Measurements from ENCODE around the gene MXRA8. TPM values are rescaled to one million over a fixed set of nuclear protein-coding genes. Genes with fewer than 3 reads are reported as not detected.
A peak's percentile ranks its signal among the peaks of the same experiment; 100 is the strongest.

MXRA8 gene
- total RNA-seq, 2 donors from 2014 or later = 1.6 to 3.0 TPM

DNA sequence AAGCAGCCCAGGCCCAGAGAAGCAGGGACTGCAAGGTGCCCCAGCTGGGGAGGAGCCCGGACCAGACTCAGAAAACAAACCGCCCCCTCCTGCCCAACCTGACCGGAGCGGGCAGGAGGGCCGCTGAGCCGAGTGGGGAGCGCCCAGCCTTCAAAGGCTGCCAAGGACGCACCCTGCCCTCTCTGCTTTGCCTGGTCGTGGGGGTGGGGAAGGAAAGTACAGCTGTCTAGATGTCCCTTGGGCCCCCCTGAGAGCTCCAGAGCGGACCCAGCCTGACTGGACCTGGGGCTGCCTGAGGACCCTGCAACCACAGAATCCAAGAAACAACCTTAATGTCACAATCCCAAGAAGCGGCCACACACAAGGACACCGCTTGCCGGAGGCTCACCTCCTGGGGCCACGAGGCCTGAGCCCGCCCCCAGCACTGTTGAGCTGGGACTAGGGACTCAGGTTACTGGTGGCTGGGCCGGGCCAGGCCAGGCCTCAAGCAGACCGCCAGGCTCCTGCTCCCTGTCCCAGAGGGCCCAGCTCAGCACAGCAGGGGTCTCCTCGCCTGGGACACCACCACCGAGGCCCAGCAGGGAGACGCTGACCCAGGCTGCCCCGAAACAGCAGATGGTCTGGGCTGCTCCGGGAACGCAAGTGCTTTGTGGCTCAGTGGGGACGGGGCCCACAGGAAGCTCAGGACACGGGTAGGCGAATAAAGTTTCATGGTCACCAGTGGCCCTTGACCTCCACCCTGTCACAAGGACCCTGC lies 10.5 kb downstream of the MXRA8 start:
- DNase-seq (no peak), ATAC-seq (replicated peaks in 1 of 2) (no peak)
- no peaks in the 10 kb centered on the region for H3K9me3 Mint-ChIP-seq
- peaks cover 19% of the 10 kb centered on the region for H3K4me1 Mint-ChIP-seq (ENCODE audit: low read depth)
- no peak overlapping the region for H3K27ac Mint-ChIP-seq
- H3K27me3 Mint-ChIP-seq (ENCODE audit: low read depth) = peaks cover 8% of the 10 kb centered on the region
- H3K36me3 Mint-ChIP-seq (ENCODE audit: insufficient read depth in 2 of 2) = no peaks in the 10 kb centered on the region
- peak overlapping the region; percentile 80 for H3K4me3 Mint-ChIP-seq

DNA sequence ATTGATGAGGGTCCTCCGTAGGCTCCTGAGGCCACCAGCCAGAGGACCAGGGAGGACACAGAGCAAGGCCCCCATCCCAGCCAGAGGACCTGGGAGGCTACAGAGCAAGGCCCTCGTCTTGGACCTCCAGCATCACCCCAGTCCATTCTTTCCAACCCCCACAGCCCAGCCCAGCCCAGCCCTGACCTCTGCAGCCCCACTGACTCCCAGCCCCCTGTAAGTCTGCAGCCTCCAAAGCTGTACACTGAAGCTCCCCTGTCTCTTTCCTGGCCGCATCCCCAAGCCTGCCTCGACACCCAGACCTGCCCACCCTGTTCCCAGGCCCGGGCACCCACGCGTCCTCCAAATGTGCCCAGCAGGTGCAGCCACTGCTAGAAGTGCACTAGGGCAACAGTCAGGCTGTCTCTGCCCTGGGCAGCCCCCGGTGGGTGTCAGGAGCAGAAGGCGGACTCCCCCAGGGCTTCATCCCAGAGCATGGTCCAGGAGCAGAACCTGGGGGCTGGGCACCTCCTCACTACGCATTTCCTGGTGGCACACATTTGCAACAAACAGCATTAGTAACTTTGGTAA lies 11.2 kb downstream of the MXRA8 start:
- Mint-ChIP-seq H3K9me3 (no peaks in the 10 kb centered on the region), H3K27me3 (ENCODE audit: low read depth) (peaks cover under 1% of the 10 kb centered on the region), H3K4me3 (peak overlapping the region; percentile 80), H3K27ac (peak overlapping the region; percentile 40), H3K36me3 (ENCODE audit: insufficient read depth in 2 of 2) (no peaks in the 10 kb centered on the region), H3K4me1 (ENCODE audit: low read depth) (peaks cover 20% of the 10 kb centered on the region)
- DNase-seq = no peak
- ATAC-seq (replicated peaks in 1 of 2) = no peak

DNA sequence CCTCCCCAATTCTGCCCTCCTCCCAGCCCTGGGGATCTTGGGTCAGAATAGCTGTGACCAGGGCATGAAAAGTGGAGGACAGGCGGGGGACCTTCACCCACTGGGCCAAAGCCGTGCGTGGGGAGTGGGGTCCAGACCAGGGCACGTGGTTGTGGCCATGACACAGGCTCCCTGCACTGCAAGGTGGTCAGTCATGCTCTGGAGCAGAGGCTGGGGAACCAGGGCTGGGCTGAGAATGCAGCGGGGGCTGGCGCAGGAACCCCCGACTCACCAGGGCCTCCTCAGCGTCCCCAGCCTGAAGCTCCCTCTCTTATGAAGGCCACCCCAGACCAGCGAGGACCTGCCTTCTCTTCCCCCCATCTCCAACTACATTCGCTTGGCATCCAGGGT lies 11.9 kb downstream of the MXRA8 start:
- no peak for DNase-seq
- Mint-ChIP-seq H3K9me3 (no peaks in the 10 kb centered on the region), H3K27me3 (ENCODE audit: low read depth) (no peaks in the 10 kb centered on the region), H3K4me1 (ENCODE audit: low read depth) (peaks cover 20% of the 10 kb centered on the region), H3K4me3 (no peak overlapping the region), H3K36me3 (ENCODE audit: insufficient read depth in 2 of 2) (peaks cover 0 to under 1% of the 10 kb centered on the region in 2 donors), H3K27ac (peak overlapping the region; percentile 40)
- no peak for ATAC-seq (replicated peaks in 1 of 2)

DNA sequence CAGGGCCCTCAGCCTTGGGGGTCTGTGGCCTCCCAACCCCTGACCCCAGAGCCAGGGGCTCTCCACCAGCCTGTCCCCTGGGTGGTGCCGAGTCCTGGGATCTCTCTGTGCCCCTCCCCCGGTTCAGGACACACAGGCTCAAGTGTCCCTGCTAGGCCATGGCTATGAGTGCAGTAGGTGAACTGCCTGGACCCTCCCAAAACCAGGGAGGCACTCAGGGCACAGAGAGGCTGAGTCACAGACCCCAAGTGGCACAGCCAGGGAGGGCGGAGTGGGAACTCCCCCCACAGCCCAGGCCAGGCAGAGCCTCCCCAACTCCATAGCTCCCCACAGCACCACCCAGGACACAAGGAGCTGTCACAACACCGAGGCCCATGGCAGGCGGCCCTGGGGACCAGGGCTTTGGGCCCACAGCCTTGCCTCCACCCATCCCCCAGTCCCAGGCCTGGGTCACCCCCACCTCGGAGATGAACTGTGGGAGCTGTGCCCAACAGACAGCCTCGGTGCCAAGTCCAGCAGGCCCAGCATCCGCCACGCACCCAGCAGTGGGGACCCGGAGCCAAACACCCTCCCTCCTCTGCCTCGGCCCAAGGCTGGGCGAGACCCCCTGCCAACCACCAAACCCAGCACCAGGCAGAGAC lies 12.4 kb downstream of the MXRA8 start:
- no peaks in the 10 kb centered on the region for H3K27me3 Mint-ChIP-seq (ENCODE audit: low read depth)
- H3K27ac Mint-ChIP-seq = no peak overlapping the region
- H3K36me3 Mint-ChIP-seq (ENCODE audit: insufficient read depth in 2 of 2) = peaks cover 2 to 6% of the 10 kb centered on the region in 2 donors
- peaks cover 0 to 3% of the 10 kb centered on the region in 2 donors for H3K9me3 Mint-ChIP-seq
- H3K4me1 Mint-ChIP-seq (ENCODE audit: low read depth) = peaks cover 20% of the 10 kb centered on the region
- no peak overlapping the region for H3K4me3 Mint-ChIP-seq
- DNase-seq (no peak), ATAC-seq (replicated peaks in 1 of 2) (no peak)

DNA sequence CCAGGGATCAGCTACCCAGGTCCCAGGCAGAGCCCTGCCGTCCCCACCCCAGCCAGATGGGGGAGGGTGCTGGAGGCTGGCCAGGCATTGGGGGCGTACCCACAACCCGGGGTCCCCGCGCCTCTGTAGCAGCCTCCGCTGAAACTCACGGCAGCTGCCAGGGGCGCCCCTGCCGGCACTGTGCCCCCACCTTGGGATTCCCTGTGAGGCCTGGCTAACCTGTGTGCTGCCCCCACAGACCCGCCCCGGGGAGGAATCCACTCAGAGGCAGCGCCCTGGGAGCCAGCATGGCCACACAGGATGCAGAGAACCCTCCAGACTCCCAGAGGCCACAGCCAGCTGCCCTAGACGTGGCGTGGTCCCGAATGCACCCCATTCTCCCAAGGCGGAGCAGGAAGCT lies 13.0 kb downstream of the MXRA8 start:
- peaks cover 4 to 10% of the 10 kb centered on the region in 2 donors for H3K36me3 Mint-ChIP-seq (ENCODE audit: insufficient read depth in 2 of 2)
- no peak overlapping the region for H3K4me3 Mint-ChIP-seq
- peaks cover 0 to 8% of the 10 kb centered on the region in 2 donors for H3K9me3 Mint-ChIP-seq
- H3K27ac Mint-ChIP-seq = no peak overlapping the region
- no peaks in the 10 kb centered on the region for H3K27me3 Mint-ChIP-seq (ENCODE audit: low read depth)
- DNase-seq = no peak
- peaks cover 20% of the 10 kb centered on the region for H3K4me1 Mint-ChIP-seq (ENCODE audit: low read depth)
- ATAC-seq (replicated peaks in 1 of 2) = no peak

DNA sequence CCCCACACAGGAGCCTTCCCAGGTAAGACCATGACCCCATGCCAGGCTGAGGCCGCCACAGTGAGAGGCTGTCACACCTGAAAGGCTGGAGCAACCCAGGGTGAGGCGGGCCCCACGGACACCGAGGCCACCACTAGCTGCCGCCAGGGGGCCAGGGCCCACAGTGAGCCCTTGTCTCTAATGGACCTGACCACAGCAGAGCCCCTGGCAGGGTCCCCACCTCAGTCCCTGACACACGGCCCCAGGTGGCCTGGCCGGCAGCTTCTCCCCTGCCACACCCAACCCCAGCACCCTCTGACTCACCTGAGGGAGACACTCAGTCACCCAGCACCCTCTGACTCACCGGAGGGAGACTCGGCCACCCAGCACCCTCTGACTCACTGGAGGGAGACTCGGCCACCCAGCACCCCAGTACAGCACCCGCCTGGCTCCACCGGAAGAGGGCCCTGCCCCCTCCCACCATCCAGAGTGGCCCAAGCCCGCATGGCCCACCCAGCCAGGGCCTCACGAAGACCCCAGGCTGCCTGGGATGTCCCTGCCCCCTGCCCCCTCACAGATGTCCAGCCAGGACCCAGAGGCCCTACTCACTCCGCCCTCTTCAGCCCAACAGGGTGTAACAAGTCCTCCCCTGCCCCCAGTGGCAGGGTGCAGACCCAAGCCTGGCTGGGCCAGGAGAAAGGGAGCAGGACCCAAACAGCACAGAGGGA lies 13.5 kb downstream of the MXRA8 start:
- peaks cover 20% of the 10 kb centered on the region for H3K4me1 Mint-ChIP-seq (ENCODE audit: low read depth)
- no peak overlapping the region for H3K4me3 Mint-ChIP-seq
- peaks cover 0 to 8% of the 10 kb centered on the region in 2 donors for H3K9me3 Mint-ChIP-seq
- H3K27me3 Mint-ChIP-seq (ENCODE audit: low read depth) = no peaks in the 10 kb centered on the region
- ATAC-seq (replicated peaks in 1 of 2) (peak; percentile 60 to 64), DNase-seq (peak; percentile 58 to 76)
- no peak overlapping the region for H3K27ac Mint-ChIP-seq
- peaks cover 4 to 10% of the 10 kb centered on the region in 2 donors for H3K36me3 Mint-ChIP-seq (ENCODE audit: insufficient read depth in 2 of 2)

DNA sequence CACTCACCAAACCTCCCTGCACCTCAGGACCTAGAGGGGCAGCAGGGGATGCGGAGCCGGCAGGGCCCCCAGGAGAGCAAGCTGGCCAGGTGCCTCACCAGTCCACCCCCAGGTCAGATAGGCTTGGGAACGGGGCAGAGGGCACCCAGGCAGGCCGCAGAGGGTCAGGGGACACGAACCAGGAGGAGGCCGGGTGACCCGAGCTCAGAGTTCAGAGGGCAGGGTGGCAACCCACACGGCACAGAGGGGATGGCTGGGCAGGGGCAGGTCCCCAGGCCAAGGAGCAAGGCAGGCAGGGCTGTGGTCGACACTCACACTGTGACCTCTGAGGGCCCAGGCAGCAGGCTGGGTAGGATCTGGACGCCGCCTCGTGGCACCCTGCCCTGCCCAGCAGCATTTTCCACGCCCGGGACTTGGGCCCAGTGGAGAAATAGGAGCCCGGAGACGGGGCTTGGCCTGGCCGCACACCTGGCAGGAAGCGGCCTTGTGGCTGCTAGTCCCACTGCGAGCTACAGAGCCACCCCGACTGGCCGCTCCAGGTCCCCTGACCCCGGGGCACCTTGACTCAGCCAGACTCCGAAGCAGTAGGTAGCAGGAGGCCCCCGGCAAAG lies 14.4 kb downstream of the MXRA8 start:
- peaks cover 20% of the 10 kb centered on the region for H3K4me1 Mint-ChIP-seq (ENCODE audit: low read depth)

DNA sequence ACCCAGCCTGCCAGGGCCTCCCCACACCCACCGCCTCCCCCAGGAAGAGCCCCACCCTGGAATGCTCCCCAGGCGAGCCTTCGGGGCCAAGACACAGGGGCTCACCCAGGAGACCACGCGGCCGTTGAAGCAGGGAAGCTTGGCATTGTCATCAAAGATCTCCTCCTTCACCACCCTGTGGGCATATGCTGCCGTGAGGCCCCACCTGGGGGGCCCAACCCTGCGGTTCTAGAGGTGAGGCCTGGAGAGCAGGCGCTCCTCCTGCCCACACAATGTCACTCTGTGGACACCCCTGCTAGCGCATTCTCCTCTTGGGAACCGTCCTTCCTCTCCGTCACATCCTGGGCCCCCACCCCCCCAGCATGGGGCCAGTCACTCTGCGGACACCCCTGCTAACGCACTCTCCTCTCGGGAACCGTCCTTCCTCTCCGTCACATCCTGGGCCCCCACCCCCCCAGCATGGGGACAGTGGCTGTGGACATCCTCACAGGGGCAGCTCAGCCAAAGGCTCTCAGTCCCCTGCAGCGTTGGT lies 15.7 kb downstream of the MXRA8 start:
- Mint-ChIP-seq H3K27ac (no peak overlapping the region), H3K27me3 (ENCODE audit: low read depth) (no peaks in the 10 kb centered on the region), H3K9me3 (peaks cover 0 to 8% of the 10 kb centered on the region in 2 donors), H3K36me3 (ENCODE audit: insufficient read depth in 2 of 2) (peaks cover 6 to 10% of the 10 kb centered on the region in 2 donors), H3K4me1 (ENCODE audit: low read depth) (peaks cover 17% of the 10 kb centered on the region), H3K4me3 (no peak overlapping the region)
- ATAC-seq (replicated peaks in 1 of 2) (no peak), DNase-seq (no peak)

More for the DNA sequence above, 14.4 kb downstream of the MXRA8 start:
- Mint-ChIP-seq H3K27ac (no peak overlapping the region), H3K4me3 (no peak overlapping the region), H3K9me3 (peaks cover 0 to 8% of the 10 kb centered on the region in 2 donors), H3K36me3 (ENCODE audit: insufficient read depth in 2 of 2) (peaks cover 6 to 10% of the 10 kb centered on the region in 2 donors), H3K27me3 (ENCODE audit: low read depth) (no peaks in the 10 kb centered on the region)
- no peak for DNase-seq
- no peak for ATAC-seq (replicated peaks in 1 of 2)

DNA sequence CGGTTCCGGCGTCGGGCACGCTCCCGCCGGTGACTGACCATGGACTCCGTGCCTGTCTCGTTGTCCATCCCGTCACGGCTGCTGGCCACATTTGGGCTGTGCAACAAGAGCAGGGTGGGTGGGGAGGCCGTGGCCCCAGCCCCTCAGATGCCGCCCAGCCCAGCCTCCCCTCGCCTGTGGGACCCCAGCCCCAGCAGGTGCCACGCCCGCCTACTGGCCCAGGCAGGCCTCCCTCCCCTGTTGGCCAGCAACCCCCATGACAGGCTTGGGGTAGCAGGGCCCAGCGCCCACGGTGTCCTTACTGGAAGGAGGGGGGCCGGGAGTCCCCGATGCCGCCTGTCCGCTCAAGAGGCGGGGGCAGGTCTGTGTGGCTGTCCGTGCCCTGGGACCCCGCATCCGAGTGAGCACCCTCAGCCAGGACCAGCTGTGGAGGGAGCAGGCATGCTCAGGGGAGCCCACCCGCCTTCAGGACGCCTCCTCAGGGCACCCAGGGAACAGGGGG lies 16.2 kb downstream of the MXRA8 start:
- no peaks in the 10 kb centered on the region for H3K27me3 Mint-ChIP-seq (ENCODE audit: low read depth)
- no peak overlapping the region for H3K4me3 Mint-ChIP-seq
- H3K4me1 Mint-ChIP-seq (ENCODE audit: low read depth) = peaks cover 12% of the 10 kb centered on the region
- H3K36me3 Mint-ChIP-seq (ENCODE audit: insufficient read depth in 2 of 2) = peaks cover 6 to 10% of the 10 kb centered on the region in 2 donors
- no peak for DNase-seq
- no peak overlapping the region for H3K27ac Mint-ChIP-seq
- no peak for ATAC-seq (replicated peaks in 1 of 2)
- peaks cover 0 to 8% of the 10 kb centered on the region in 2 donors for H3K9me3 Mint-ChIP-seq

DNA sequence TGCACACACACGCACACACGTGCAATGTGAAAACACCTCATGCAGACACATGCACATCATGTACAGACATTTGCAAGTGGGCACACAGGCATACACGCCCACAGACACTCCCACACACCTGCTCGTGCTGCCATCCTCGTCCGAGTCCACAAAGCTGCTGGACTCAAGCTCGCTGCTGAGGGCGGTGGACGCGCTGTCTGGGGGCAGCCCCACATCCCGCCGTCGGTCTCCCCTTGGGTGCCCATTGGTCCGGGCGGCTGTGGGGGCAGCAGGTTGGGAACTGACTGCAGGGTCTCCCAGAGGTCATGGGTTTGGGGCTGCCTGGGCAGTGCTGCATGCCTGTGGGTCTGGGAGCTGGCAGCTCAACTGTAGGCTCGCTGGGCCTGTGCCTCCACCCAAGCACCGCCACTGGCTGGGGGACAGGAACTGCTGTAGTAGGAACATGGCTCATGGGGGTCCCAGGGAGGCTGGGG lies 16.8 kb downstream of the MXRA8 start:
- DNase-seq = no peak
- Mint-ChIP-seq H3K27me3 (ENCODE audit: low read depth) (no peaks in the 10 kb centered on the region), H3K4me3 (no peak overlapping the region), H3K4me1 (ENCODE audit: low read depth) (peaks cover 9% of the 10 kb centered on the region), H3K36me3 (ENCODE audit: insufficient read depth in 2 of 2) (peaks cover 6 to 10% of the 10 kb centered on the region in 2 donors), H3K9me3 (peaks cover 0 to 8% of the 10 kb centered on the region in 2 donors), H3K27ac (no peak overlapping the region)
- ATAC-seq (replicated peaks in 1 of 2) = no peak

DNA sequence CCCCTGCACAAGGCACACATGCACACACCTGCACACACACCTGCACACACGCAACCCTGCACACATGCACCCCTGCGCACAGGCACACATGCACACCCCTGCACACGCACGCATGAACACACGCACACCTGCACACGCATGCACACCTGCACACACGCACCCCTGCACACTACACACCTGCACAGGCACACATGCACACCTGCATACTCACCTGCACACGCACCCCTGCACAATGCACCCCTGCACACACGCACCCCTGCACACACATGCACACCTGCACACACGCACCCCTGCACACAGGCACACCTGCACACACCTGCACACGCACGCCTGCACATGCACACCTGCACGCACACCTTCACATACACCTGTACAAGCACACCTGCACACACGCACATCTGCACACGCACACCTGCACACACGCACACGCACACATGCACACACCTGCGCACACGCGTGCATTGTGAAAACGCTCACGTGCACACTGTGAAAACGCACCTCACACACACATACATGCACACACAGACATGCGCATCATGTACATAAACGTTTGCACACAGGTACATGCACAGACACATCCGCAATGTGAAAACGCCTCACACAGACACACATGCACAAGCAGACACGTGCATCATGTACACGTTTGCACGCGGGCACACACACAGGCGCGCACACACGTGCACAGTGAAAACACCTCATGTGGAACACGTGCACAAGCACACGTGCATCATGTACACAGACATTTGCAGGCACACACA lies 17.4 kb downstream of the MXRA8 start:
- peaks cover 0 to 8% of the 10 kb centered on the region in 2 donors for H3K9me3 Mint-ChIP-seq
- peaks cover 6 to 10% of the 10 kb centered on the region in 2 donors for H3K36me3 Mint-ChIP-seq (ENCODE audit: insufficient read depth in 2 of 2)
- peaks cover 9% of the 10 kb centered on the region for H3K4me1 Mint-ChIP-seq (ENCODE audit: low read depth)
- H3K27me3 Mint-ChIP-seq (ENCODE audit: low read depth) = no peaks in the 10 kb centered on the region
- H3K4me3 Mint-ChIP-seq = no peak overlapping the region
- H3K27ac Mint-ChIP-seq = no peak overlapping the region
- DNase-seq = no peak
- ATAC-seq (replicated peaks in 1 of 2) = no peak

DNA sequence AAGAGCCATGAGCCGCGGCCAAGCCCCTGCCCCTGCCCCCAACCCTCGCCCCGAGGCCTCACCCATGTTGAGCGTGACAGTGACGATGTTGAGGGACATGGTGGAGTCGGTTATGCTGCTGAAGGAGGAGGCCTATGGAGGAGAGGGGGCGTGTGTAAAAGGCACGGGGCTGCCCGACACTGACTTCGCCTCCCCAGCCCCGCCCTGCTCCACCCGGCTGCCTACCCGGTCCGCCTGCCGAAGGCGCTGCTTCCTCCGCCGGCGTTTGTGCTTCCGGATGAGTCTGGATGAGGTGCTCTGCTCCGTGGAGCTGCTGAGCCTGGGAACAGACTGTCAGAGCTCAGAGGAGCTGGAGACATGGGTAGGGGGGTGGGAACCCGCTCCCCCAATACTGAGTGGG lies 18.2 kb downstream of the MXRA8 start:
- Mint-ChIP-seq H3K4me1 (ENCODE audit: low read depth) (peaks cover 9% of the 10 kb centered on the region), H3K36me3 (ENCODE audit: insufficient read depth in 2 of 2) (peaks cover 6 to 10% of the 10 kb centered on the region in 2 donors), H3K4me3 (no peak overlapping the region), H3K27ac (no peak overlapping the region), H3K9me3 (peaks cover 0 to 8% of the 10 kb centered on the region in 2 donors), H3K27me3 (ENCODE audit: low read depth) (no peaks in the 10 kb centered on the region)
- ATAC-seq (replicated peaks in 1 of 2) = no peak
- DNase-seq = no peak
